Ramos (cell line): ENCODE measurements around the gene TRAPPC3.

Source experiments
- in situ Hi-C: fragments of 300-500 bp; cut with MboI; formaldehyde crosslinking; loops from one replicate; pipeline ENCODE4 v1.14.3; 2022; ENCODE audit warnings: low sequenced_read_pairs; ENCODE audit not compliant: unreplicated experiment

TRAPPC3 gene

GRCh38 chr1:36154765-36155407, 5.6 kb upstream of the TRAPPC3 start:
- in situ Hi-C loops, result loop anchor here (5.0 kb wide), 1 partner anchor 32 kb away; no protein-coding TSS in a partner anchor

DNA sequence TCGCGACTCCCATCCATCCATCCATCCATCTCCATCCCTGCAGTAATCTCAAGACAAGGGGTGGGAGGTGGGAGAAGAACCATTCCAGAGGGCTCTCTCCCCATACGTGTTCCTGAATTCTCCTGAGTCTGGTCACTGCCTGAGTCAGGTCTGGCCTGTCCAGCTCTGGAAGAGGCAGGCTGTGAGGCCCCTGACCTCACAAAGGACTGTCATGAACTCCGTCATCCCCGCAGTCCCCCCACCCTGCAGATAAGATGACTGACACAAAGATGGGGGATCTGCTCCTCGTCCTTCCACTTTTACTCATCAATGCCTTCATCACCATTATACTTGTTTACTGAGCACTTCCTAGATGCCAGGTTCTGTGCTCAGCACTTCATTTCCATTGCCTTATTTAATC, 5.0 kb upstream of the TRAPPC3 start:
- in situ Hi-C loops, result loop anchor here (5.0 kb wide), 1 partner anchor 33 kb away; no protein-coding TSS in a partner anchor

- in situ Hi-C loops, result loop anchor here (5.0 kb wide), 1 partner anchor 34 kb away; no protein-coding TSS in a partner anchor
Measured at GRCh38 chr1:36153476-36153875, 4.2 kb upstream of the TRAPPC3 start.

GRCh38 chr1:36151845-36152203, 2.5 kb upstream of the TRAPPC3 start:
- in situ Hi-C loops, result loop anchor here (5.0 kb wide), 1 partner anchor 35 kb away; no protein-coding TSS in a partner anchor

GRCh38 chr1:36151134-36151844, 2.0 kb upstream of the TRAPPC3 start:
- in situ Hi-C loops, result loop anchor here (5.0 kb wide), 1 partner anchor 36 kb away; no protein-coding TSS in a partner anchor

- in situ Hi-C loops, result loop anchor here (5.0 kb wide), 1 partner anchor 37 kb away; no protein-coding TSS in a partner anchor
Measured at GRCh38 chr1:36150296-36151133, 1.2 kb upstream of the TRAPPC3 start.

DNA sequence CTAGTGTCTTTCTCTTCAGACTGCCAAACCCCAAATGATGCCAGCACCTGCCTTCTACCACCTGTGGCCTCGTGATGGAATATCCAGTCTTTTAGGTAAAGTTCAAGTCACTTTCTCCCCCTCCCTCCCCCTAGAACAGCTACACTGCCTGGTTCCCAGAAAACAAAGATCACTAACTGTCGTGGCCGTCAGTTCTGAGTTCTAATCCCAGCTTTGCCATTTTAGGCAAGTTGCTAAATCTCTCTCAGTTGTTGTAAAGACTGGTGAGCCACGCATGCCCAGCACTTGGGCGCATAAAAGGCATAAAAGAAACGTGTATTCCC, 648 bp upstream of the TRAPPC3 start:
- in situ Hi-C loops, result loop anchor here (5.0 kb wide), 1 partner anchor 37 kb away; no protein-coding TSS in a partner anchor

- in situ Hi-C loops, result no loop called here
Measured at GRCh38 chr1:36148821-36149236, 457 bp downstream of the TRAPPC3 start.

GRCh38 chr1:36144413-36144812, 4.9 kb downstream of the TRAPPC3 start:
- in situ Hi-C loops, result loop anchor here (5.0 kb wide), 1 partner anchor 37 kb away; no protein-coding TSS in a partner anchor

DNA sequence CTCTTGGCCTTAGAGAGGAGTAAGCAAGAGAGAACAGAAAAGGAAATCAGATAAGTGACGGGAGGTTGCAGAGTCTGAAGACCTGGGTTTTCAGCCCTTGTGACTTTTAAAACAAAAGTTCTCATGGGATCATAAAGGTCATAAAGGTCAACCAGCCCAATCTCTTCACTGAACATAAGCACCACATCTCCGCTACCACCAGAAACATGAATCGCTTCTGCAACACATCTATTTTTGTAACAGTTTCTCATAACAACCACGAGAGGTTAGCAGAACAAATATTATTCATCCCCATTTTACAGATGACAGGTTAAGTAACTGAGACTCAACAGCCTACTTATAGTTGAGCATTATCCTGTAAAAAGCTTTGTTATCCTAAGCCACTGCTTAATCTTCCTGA, 5.9 kb downstream of the TRAPPC3 start:
- in situ Hi-C loops, result loop anchor here (5.0 kb wide), 1 partner anchor 36 kb away; no protein-coding TSS in a partner anchor

GRCh38 chr1:36142121-36142520, 7.2 kb downstream of the TRAPPC3 start:
- in situ Hi-C loops, result loop anchor here (5.0 kb wide), 1 partner anchor 35 kb away; no protein-coding TSS in a partner anchor

- in situ Hi-C loops, result no loop called here
Measured at GRCh38 chr1:36139521-36139920, 9.8 kb downstream of the TRAPPC3 start.

DNA sequence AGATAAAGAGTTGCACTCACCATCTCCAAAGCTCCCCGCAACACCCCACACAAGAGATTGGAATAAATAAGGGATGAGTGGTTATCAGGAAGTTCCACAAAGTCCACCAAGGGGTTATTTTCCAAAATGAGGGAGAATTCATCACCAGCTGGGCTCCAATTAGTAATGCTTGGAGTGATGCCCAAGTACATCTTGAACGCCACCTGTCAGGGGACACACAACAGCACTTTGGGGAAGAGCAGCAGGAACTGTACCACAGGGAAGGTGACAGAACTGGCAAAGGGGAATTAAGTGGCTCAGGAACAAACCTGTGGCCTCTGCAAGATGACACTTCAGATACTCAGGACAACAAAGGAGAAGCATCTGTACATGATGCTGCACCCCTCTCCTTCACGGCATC, 11.5 kb downstream of the TRAPPC3 start:
- in situ Hi-C loops, result no loop called here

GRCh38 chr1:36137226-36137625, 12.1 kb downstream of the TRAPPC3 start:
- in situ Hi-C loops, result no loop called here

- in situ Hi-C loops, result no loop called here
Measured at GRCh38 chr1:36136535-36136934, 12.8 kb downstream of the TRAPPC3 start.

GRCh38 chr1:36135796-36136195, 13.5 kb downstream of the TRAPPC3 start:
- in situ Hi-C loops, result no loop called here

DNA sequence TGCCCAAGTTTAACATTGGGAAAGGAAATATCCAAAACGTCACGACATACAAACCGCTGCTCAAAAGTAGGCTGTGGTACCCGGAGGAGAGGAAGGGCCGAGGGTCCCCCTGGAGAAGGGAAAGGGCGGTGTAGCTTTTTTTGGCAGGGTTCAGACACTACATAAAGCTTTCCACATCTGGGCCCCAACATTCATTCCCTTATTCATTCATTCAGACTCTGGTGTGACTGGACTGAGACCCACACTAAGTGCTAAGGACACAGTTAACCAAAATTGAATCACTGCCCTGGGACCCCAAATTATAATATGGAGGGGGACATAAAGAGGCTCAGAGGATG, 14.0 kb downstream of the TRAPPC3 start:
- in situ Hi-C loops, result no loop called here

DNA sequence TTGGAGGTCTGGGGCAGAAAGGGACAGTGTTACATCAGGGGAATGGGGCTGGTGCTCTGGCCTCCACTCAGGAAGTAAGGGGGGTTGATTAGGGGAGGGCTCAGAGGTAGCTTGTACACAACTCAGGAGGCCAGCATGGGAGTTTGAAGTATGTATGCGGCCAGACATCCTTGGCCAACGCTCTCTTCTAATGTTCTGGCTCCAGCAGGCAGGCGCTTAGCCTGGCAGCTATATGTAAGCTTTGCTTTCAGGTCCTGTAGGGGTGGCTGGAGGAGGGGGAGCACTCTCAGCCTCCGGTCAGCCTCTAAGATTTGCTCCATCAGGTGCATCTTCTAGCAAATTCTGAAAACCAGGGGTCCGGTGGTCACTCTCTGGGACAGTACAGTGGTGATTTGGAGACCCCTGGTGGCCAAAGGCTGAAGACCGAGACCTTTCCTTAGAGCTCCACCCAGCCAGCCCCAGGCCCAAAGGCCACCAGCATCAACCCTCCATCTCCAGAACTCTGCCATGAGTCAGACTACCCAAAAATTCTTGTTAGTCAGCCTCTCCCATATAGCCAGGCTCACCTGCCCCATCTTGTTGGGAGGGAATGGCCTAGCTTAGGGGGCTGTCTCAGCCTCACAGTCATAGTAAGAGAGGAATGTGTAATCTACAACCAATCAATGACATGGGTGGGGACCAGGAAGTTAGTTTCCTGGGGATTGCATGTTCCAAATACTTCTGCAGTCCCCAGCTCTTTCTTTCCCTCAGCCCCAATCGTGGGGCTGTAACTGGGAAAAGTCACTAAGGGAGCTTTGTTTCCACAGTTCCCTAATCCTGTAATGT, 14.6 kb downstream of the TRAPPC3 start:
- in situ Hi-C loops, result no loop called here

- in situ Hi-C loops, result no loop called here
Measured at GRCh38 chr1:36134031-36134430, 15.3 kb downstream of the TRAPPC3 start.

GRCh38 chr1:36133484-36133883, 15.8 kb downstream of the TRAPPC3 start:
- in situ Hi-C loops, result no loop called here
